ENCODE measurements around the gene WBP11. TPM values are rescaled to one million over a fixed set of nuclear protein-coding genes. Genes with fewer than 3 reads are reported as not detected.

The WBP11 gene
- total and polyA plus RNA-seq, 9 of the 15 experiments (the other 6 are each of a cell fraction or from before 2014, with no cell fraction given): 7.7 to 60.8 (median 24.6) TPM

DNA sequence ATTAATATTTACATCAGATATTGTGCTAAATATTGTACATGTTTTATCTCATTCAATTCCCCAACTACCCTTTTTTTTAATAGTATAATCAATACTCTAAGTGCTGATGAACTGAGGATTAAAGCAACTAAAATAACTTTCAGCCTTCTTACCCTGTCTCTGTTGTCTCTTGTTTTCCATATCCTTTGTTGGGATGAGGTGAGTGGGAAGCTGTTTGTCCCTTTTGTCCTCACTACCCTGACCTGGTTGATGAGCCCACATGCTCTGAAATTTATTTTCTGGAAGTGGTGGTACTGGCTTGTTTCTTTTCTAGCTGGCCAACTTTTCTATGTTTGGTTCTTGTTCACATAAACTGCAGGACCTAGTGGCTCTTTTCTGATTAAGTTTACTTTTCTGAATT, 49.6 kb upstream of the WBP11 start:
- intact Hi-C loops (cut with micrococcal nuclease): no loop called here
- ATAC-seq: no peak
- no peaks in the 10 kb centered on the region for H3K36me3 ChIP-seq (ENCODE audit: control insufficient read depth, insufficient read depth, low read length)
- H3K27ac ChIP-seq (ENCODE audit: extremely low read depth, low read depth, low read length): no peak overlapping the region
- H2AFZ ChIP-seq (ENCODE audit: low read depth, low read length): no peak overlapping the region
- TF ChIP-seq ZNF384 (IDR thresholded peaks at IDR 0.05; ENCODE audit: low read depth, low read length): no peak
- TF ChIP-seq SIRT6 (IDR thresholded peaks at IDR 0.05; ENCODE audit: low read depth, low read length): no peak
- TF ChIP-seq ZNF184 (CRISPR knock-in tag; IDR thresholded peaks at IDR 0.05): no peak
- no peak for TF ChIP-seq EP400 (IDR thresholded peaks at IDR 0.05)
- TF ChIP-seq ZNF707 (CRISPR knock-in tag; conservative IDR thresholded peaks at IDR 0.05): no peak
- TF ChIP-seq ZNF589 (CRISPR knock-in tag; IDR thresholded peaks at IDR 0.05; ENCODE audit: low read depth): no peak
- TF ChIP-seq BACH1 (tag; IDR thresholded peaks at IDR 0.05): no peak
- no peak for TF ChIP-seq GTF2F1 (IDR thresholded peaks at IDR 0.05; ENCODE audit: low read depth, low read length)
- no peak for TF ChIP-seq KLF1 (tag; IDR thresholded peaks at IDR 0.05)
- no peak for TF ChIP-seq ZNF212 (CRISPR knock-in tag; IDR thresholded peaks at IDR 0.05)
- no peak for TF ChIP-seq MEIS2 (IDR thresholded peaks at IDR 0.05; ENCODE audit: partially characterized antibody)
- TF ChIP-seq SRF (CRISPR knock-in tag; IDR thresholded peaks at IDR 0.05): no peak
- no peaks in the 10 kb centered on the region for H3K9me1 ChIP-seq (ENCODE audit: control insufficient read depth, insufficient read depth, low read length)
- ChIA-PET POLR2A (no interaction called here), CTCF (ENCODE audit: low intra/inter-chr PET ratio) (no interaction called here)
- DNase-seq (ENCODE audit: extremely low read depth in 1 of 4, low spot score in 3 of 4): no peak
- H3K4me3 ChIP-seq: no peak overlapping the region
- no peak overlapping the region for H3K4me2 ChIP-seq (ENCODE audit: insufficient read depth, low read length)
- FAIRE-seq: no peak
- no peaks in the 10 kb centered on the region for H3K4me1 ChIP-seq (replicated peaks in 1 of 2; ENCODE audit: control insufficient read depth in 2 of 2, insufficient read depth in 2 of 2, low read length in 2 of 2)
- H3K27me3 ChIP-seq (ENCODE audit: control insufficient read depth in 2 of 2, insufficient read depth in 2 of 2, low read length in 2 of 2): no peaks in the 10 kb centered on the region
- no peaks in the 10 kb centered on the region for H3K79me2 ChIP-seq (ENCODE audit: control insufficient read depth, insufficient read depth, low read length)
- H3K9me3 ChIP-seq (replicated peaks; ENCODE audit: control insufficient read depth, insufficient read depth, low read depth, low read length): no peaks in the 10 kb centered on the region
- no peaks in the 10 kb centered on the region for H4K20me1 ChIP-seq (replicated peaks; ENCODE audit: control insufficient read depth, insufficient read depth, low read length)
- no peak overlapping the region for H3K9ac ChIP-seq (ENCODE audit: insufficient read depth in 1 of 2, low read depth in 2 of 2, low read length in 2 of 2)
- in situ Hi-C loops (cut with MboI): no loop called here
- no TSS peak for BruUV-seq (replicated peaks)
